OCI-LY1 (cell line): ENCODE data around the gene CLN6.

ENCODE experiments used
- EZH2 ChIP-seq: fragments of 200-600 bp; sonication (generic), shearing (Covaris generic); IDR thresholded peaks from 2 replicates; pipeline ENCODE4 v1.8.0; 2017; ENCODE audit warnings: borderline replicate concordance, mixed run types, mild to moderate bottlenecking, antibody characterized with exemption, low read length, moderate library complexity, mixed read lengths
- TF ChIP-seq, protein P1 (sequence below): fragments of 200-600 bp; sonication (generic), shearing (Covaris generic); IDR thresholded peaks from 2 replicates; pipeline ENCODE4 v1.5.1; 2017; ENCODE audit warnings: mild to moderate bottlenecking, antibody characterized with exemption, low read length, moderate library complexity, mixed read lengths

DNA sequence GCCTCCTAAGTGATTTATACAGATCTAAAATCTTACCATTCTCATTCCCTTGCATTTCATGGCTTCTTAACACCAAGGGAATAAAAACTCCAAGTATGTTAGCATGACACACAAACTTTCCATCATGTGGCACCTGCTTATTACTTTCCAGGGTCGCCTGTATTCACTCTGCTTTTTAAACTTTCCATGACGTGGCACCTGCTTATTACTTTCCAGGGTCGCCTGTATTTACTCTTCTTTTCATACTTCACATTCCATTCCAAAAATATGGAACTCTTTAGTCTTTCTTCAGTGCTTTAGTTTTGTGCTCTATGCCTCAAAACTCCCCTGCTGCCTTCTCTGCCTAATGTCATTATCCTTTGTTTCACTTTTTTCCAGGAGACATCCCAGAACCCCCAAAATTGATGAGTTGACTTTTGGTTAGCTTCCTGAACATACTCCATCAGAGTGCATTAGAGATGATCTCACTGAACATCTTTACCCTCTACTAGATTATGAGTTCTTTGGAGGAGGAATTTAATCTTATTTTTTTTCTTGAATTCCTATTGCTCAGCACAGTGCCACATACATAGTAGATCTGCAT lies 71.4 kb downstream of the CLN6 start:
- TF ChIP-seq, protein P1, sequence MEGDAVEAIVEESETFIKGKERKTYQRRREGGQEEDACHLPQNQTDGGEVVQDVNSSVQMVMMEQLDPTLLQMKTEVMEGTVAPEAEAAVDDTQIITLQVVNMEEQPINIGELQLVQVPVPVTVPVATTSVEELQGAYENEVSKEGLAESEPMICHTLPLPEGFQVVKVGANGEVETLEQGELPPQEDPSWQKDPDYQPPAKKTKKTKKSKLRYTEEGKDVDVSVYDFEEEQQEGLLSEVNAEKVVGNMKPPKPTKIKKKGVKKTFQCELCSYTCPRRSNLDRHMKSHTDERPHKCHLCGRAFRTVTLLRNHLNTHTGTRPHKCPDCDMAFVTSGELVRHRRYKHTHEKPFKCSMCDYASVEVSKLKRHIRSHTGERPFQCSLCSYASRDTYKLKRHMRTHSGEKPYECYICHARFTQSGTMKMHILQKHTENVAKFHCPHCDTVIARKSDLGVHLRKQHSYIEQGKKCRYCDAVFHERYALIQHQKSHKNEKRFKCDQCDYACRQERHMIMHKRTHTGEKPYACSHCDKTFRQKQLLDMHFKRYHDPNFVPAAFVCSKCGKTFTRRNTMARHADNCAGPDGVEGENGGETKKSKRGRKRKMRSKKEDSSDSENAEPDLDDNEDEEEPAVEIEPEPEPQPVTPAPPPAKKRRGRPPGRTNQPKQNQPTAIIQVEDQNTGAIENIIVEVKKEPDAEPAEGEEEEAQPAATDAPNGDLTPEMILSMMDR: no peak
- TF ChIP-seq EZH2: no peak
